Forelimb muscle (tissue), 1 donor: ENCODE results near the gene MUC7. TPM values are rescaled to one million over a fixed set of nuclear protein-coding genes. Genes with fewer than 3 reads are reported as not detected.
"Not testable (repeated sequence)": the region's sequence is repeated elsewhere in the genome, so short reads cannot be mapped to it uniquely, and the experiment has no call there.

ENCODE experiments used
- DNase-seq: peaks from one replicate; pipeline ENCODE4 v3.0.0-alpha.2; 2013; ENCODE audit warnings: low read depth
- polyA plus RNA-seq: library from polyadenylated mRNA; unstranded; fragments of 120-200 nt; gene quantifications from one replicate; pipeline ENCODE4 v1.2.1, GENCODE V29; 2013; ENCODE audit not compliant: insufficient read length

MUC7 gene
- not detected for polyA plus RNA-seq

- no peak for DNase-seq
Observed at GRCh38 chr4:70471897-70472296, at the start of gene MUC7. TSS of gene MUC7 (plus strand) at chr4:70472197. CDS start at chr4:70474022, 1,825 bp downstream.

GRCh38 chr4:70425306-70425705 lies 46.7 kb upstream of the MUC7 start:
- no peak for DNase-seq

GRCh38 chr4:70426789-70427188 lies 45.2 kb upstream of the MUC7 start:
- no peak for DNase-seq

GRCh38 chr4:70437197-70437596 lies 34.8 kb upstream of the MUC7 start:
- no peak for DNase-seq

GRCh38 chr4:70442474-70442873 lies 29.5 kb upstream of the MUC7 start:
- DNase-seq, result no peak

GRCh38 chr4:70443329-70443728 lies 28.7 kb upstream of the MUC7 start:
- DNase-seq, result no peak

- DNase-seq, result no peak
Observed at GRCh38 chr4:70449220-70449619, 22.8 kb upstream of the MUC7 start.

GRCh38 chr4:70452946-70453345 lies 19.1 kb upstream of the MUC7 start:
- no peak for DNase-seq

GRCh38 chr4:70463335-70463734 lies 8.7 kb upstream of the MUC7 start:
- DNase-seq, result no peak

- DNase-seq, result no peak
Observed at GRCh38 chr4:70473679-70474078, 1.7 kb downstream of the MUC7 start.

GRCh38 chr4:70488748-70489147 lies 16.8 kb downstream of the MUC7 start:
- DNase-seq, result no peak

- DNase-seq, result no peak
Observed at GRCh38 chr4:70496231-70496630, 24.2 kb downstream of the MUC7 start.

- DNase-seq, result not testable (repeated sequence)
Observed at GRCh38 chr4:70501838-70502237, 29.8 kb downstream of the MUC7 start.

GRCh38 chr4:70504733-70505132 lies 32.7 kb downstream of the MUC7 start:
- DNase-seq, result no peak

GRCh38 chr4:70505151-70505748 lies 33.3 kb downstream of the MUC7 start:
- peak; percentile 8 for DNase-seq

GRCh38 chr4:70508801-70509200 lies 36.8 kb downstream of the MUC7 start:
- DNase-seq, result no peak

- DNase-seq, result no peak
Observed at GRCh38 chr4:70511365-70511764, 39.4 kb downstream of the MUC7 start.

- no peak for DNase-seq
Observed at GRCh38 chr4:70515367-70516250, 43.6 kb downstream of the MUC7 start.

GRCh38 chr4:70518269-70518668 lies 46.3 kb downstream of the MUC7 start, which contains the start of gene AMTN:
TSS of gene AMTN (plus strand) at chr4:70518569. CDS start at chr4:70518778, 209 bp downstream.
- no peak for DNase-seq

- no peak for DNase-seq
Observed at GRCh38 chr4:70518716-70519115, 46.7 kb downstream of the MUC7 start.

GRCh38 chr4:70522626-70523025 lies 50.6 kb downstream of the MUC7 start:
- DNase-seq, result no peak

- DNase-seq, result no peak
Observed at GRCh38 chr4:70530997-70531396, 59.0 kb downstream of the MUC7 start.

- no peak for DNase-seq
Observed at GRCh38 chr4:70531981-70532380, 60.0 kb downstream of the MUC7 start.
